HG02870 (cell line): ENCODE results near the gene CAB39L.

Experiments used
- ATAC-seq: cut with Tn5 transposase; IDR thresholded peaks from one replicate; pipeline ENCODE4 v1.9.1; 2021; ENCODE audit warnings: mild to moderate bottlenecking, moderate library complexity; ENCODE audit not compliant: unreplicated experiment

CAB39L gene

GRCh38 chr13:49315036-49315565, 128.8 kb downstream of the CAB39L start:
- ATAC-seq, result no peak

DNA sequence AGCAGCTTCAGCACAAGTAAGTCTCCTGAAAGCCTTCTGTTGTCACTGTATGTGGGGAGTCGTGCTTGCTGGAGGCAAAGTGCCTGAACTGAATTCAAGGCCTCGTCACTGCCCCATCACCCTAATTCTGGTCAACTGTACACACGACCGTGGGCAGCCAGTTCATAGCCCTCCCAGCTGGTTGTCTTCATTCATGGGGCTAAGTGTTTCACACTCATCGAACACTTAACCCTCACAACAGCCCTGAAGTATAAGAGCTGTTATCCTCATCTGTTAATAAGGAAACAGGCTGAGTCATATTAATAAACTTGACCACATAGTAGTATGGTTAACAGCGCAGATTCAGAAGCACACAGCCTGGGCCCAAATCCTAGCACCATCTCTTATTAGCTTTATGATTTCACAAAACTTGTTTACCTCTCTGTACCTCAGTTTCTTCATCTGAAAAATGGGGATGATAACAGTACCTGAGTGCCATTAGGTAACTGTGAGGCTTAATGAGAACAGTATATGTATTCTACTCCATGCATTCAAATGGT, 129.5 kb downstream of the CAB39L start:
- no peak for ATAC-seq

- no peak for ATAC-seq
Observed at GRCh38 chr13:49311816-49312215, 132.0 kb downstream of the CAB39L start.

DNA sequence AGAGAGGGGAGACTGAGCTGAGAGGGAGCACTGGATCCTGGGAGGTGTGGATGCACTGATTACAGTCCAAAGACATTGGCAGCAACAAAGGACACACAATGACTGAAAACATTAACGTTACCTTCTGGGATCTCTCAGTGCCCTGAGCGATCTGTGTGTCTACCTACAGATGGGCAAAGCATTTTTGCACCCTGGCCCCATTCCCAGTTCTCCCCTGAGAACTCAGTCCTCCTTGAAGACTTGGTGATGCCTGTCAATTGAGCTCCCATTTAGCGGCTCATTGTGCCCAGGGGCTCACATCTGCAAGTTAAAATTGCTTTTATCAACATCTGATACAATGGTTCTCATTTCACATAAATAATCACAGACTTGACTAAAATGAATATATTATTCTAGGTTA, 133.6 kb downstream of the CAB39L start:
- ATAC-seq, result no peak

GRCh38 chr13:49308921-49309408, 134.9 kb downstream of the CAB39L start:
- no peak for ATAC-seq

GRCh38 chr13:49308097-49308875, 135.6 kb downstream of the CAB39L start:
- ATAC-seq, result no peak

GRCh38 chr13:49307365-49307764, 136.5 kb downstream of the CAB39L start:
- no peak for ATAC-seq

GRCh38 chr13:49305792-49306425, 138.0 kb downstream of the CAB39L start:
- ATAC-seq, result no peak

GRCh38 chr13:49304763-49305700, 138.8 kb downstream of the CAB39L start:
- no peak for ATAC-seq

GRCh38 chr13:49304356-49304755, 139.5 kb downstream of the CAB39L start:
- no peak for ATAC-seq

GRCh38 chr13:49303533-49304252, 140.2 kb downstream of the CAB39L start:
- no peak for ATAC-seq

DNA sequence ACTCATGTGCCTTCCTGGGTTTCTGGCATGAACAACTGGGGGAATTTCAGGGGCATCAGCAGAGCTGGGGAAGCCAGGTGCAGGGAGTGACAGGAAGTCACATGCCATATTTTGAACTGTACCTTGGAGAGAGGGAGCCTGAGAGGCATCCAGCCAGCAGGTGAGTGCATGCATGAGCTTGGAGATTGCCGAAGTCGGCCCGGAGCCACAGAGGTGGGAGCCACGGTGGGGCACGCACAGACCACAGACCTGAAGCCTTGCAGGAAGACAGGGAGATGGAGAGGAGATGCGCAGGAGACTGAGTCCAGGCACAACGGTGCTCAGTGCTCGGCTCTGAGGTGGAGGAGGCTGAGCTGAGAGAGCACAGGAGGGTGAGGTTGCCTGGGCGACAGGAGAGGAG, 141.0 kb downstream of the CAB39L start:
- no peak for ATAC-seq

- ATAC-seq, result no peak
Observed at GRCh38 chr13:49302222-49302621, 141.6 kb downstream of the CAB39L start.

DNA sequence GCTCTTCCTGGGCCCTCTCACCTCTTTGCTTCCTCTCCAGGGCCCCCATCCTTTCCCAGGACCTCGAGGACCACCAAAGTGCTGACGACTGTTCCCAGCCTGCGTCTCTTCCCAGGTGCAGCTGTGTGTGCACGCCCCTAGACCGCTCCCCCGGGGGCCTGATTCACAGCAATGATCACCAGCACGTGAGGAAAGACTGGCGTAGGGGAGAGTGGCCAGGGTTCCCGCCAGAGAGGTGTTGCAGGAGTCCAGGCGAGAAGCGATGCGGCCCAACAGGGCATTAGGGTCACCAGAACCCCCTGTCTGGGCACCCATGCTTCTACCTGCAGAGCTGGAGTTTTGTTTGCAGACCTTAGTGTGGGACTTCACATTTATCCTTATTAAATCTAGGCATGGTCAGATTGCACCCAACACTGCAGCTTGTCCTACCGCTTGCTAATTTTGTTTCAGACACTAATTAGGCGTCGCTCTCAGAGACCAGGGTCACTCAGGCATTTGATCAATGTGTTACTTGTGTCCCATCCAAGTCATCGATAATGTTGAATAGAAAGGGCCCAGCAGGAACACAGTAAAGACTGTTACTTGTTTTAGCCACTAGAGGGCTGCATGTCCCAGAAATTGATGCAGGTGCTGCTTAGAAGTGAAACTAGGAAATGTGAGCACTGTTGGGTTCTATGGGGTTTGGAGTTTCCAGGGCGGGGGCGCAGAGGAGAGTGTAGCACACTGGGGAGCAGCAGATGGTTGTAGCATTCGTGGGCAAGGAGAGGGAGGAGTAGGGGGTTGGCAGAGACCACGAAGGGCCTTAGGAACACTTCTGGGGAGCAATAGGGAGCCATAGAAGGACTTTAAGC, 142.9 kb downstream of the CAB39L start:
- peak; percentile 89 for ATAC-seq

- ATAC-seq, result no peak
Observed at GRCh38 chr13:49300276-49300675, 143.6 kb downstream of the CAB39L start.

- ATAC-seq, result no peak
Observed at GRCh38 chr13:49298903-49299605, 144.8 kb downstream of the CAB39L start.

DNA sequence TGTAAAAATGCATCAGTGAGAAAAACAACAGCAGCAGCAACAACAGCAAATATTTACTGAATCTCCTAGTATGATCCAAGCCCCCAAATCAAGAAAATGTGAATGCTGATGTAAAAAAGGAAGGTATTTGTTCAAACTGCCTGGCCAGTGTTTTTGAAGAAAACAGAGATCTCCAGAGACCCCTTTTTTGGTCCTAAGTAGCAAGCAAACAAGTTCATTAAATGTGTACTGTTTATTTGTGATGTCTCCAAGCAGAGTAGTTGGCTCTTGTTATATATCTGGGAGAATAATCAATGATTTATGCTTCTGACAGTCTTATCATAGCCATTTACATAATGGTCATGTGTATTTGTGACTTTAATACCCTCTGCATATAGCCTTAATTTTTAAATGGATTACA, 145.4 kb downstream of the CAB39L start:
- ATAC-seq, result no peak

DNA sequence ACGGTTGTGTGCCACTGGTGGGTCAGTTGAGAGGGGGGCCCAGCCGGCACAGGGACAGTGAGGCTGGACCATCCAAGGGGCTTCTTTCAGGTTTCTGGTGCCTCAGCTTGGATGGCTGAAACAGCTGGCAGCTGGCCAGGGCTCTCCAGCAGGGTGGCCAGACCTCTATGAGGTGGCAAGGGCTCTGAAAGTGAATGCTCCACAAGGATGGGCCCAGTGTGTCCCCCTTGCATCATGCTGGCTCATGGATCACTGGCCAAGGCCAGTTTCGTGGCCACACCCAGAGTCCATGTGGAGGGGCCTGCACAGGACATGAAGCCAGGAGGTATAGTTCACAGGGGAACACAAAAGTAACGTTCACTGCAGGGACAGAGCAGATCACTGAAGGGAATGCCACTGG, 146.5 kb downstream of the CAB39L start:
- no peak for ATAC-seq

DNA sequence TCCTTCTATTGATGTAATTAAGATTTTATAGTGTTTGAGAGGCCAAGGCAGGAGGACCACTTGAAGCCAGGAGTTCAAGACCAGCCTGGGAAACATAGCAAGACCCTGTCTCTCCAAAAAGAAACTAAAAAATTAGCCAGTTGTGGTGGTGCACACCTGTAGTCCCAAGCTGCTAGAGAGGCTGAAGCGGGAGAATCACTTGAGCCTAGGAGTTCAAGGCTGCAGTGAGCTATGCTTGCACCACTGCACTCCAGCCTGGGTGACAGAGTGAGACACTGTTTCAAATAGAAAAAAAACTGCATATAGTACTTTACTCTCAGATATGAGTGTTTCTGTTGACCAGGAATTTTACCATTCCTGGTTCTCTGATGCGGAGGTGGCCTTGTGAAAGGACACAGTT, 147.2 kb downstream of the CAB39L start:
- ATAC-seq, result no peak
